HG03159 (cell line): ENCODE measurements around the gene NOD2.

ENCODE experiments used
- ATAC-seq: cut with Tn5 transposase; IDR thresholded peaks from one replicate; pipeline ENCODE4 v1.9.1; 2021; ENCODE audit warnings: mild to moderate bottlenecking, moderate library complexity; ENCODE audit not compliant: unreplicated experiment

NOD2 gene

GRCh38 chr16:50690177-50690576, 3.2 kb upstream of the NOD2 start:
- ATAC-seq, result no peak

- no peak for ATAC-seq
These were observed 785 bp upstream of the NOD2 start for GRCh38 chr16:50692644-50692998.

- no peak for ATAC-seq
These were observed 800 bp downstream of the NOD2 start for GRCh38 chr16:50694206-50694605.

- no peak for ATAC-seq
These were observed 1.9 kb downstream of the NOD2 start for GRCh38 chr16:50695017-50696000.

- peak; percentile 12 for ATAC-seq
These were observed 2.7 kb downstream of the NOD2 start for GRCh38 chr16:50696126-50696525.

GRCh38 chr16:50696575-50697420, 3.4 kb downstream of the NOD2 start:
- peak; percentile 61 for ATAC-seq

GRCh38 chr16:50697421-50697715, 4.0 kb downstream of the NOD2 start:
- ATAC-seq, result no peak

GRCh38 chr16:50697881-50698767, 4.7 kb downstream of the NOD2 start:
- ATAC-seq, result peak; percentile 35

- no peak for ATAC-seq
These were observed 6.1 kb downstream of the NOD2 start for GRCh38 chr16:50699326-50700159.

GRCh38 chr16:50702725-50703124, 9.3 kb downstream of the NOD2 start:
- ATAC-seq, result no peak

GRCh38 chr16:50704245-50704644, 10.8 kb downstream of the NOD2 start:
- no peak for ATAC-seq

GRCh38 chr16:50705436-50706110, 12.2 kb downstream of the NOD2 start:
- ATAC-seq, result no peak

GRCh38 chr16:50706250-50706649, 12.8 kb downstream of the NOD2 start:
- ATAC-seq, result no peak

- no peak for ATAC-seq
These were observed 15.1 kb downstream of the NOD2 start for GRCh38 chr16:50708373-50709060.

GRCh38 chr16:50709061-50709684, 15.8 kb downstream of the NOD2 start:
- no peak for ATAC-seq

GRCh38 chr16:50709980-50710379, 16.6 kb downstream of the NOD2 start:
- ATAC-seq, result no peak

- no peak for ATAC-seq
These were observed 17.6 kb downstream of the NOD2 start for GRCh38 chr16:50711040-50711439.

GRCh38 chr16:50711862-50712559, 18.6 kb downstream of the NOD2 start:
- ATAC-seq, result no peak
